Liver (tissue), 9 donors: ENCODE data around the gene CDCA4. TPM values are rescaled to one million over a fixed set of nuclear protein-coding genes. Genes with fewer than 3 reads are reported as not detected.

Source experiments
- DNase-seq: peaks from one replicate; pipeline ENCODE4 v3.0.0-alpha.2; 2017; ENCODE audit warnings: low spot score
- H3K27ac ChIP-seq, 2 donors: one replicate each; pipeline ENCODE4 v1.7.0; 2013; ENCODE audit warnings: inconsistent platforms in 2 of 2, low read length in 2 of 2, control low read depth in 1 of 2, low read depth in 1 of 2, mild to moderate bottlenecking in 1 of 2
- H3K27me3 ChIP-seq, 4 donors: one replicate each; pipeline versions ENCODE4 v1.6.1 to v1.7.0; 2013; ENCODE audit warnings: low read length in 3 of 4, inconsistent platforms in 1 of 4, mild to moderate bottlenecking in 1 of 4, moderate library complexity in 1 of 4; ENCODE audit not compliant: control insufficient read depth in 4 of 4, insufficient read depth in 4 of 4
- H3K36me3 ChIP-seq, 4 donors: one replicate each; pipeline versions ENCODE4 v1.6.1 to v1.7.0; 2013; ENCODE audit warnings: low read length in 3 of 4, mild to moderate bottlenecking in 3 of 4, low read depth in 1 of 4, moderate library complexity in 1 of 4; ENCODE audit not compliant: control insufficient read depth in 4 of 4, insufficient read depth in 3 of 4
- H3K4me1 ChIP-seq, 4 donors: one replicate each; pipeline versions ENCODE4 v1.6.1 to v1.7.0; 2013; ENCODE audit warnings: low read length in 3 of 4, mild to moderate bottlenecking in 3 of 4, moderate library complexity in 1 of 4; ENCODE audit not compliant: control insufficient read depth in 4 of 4, insufficient read depth in 4 of 4
- H3K4me3 ChIP-seq, 3 donors: one replicate each; pipeline versions ENCODE4 v1.6.1 to v1.7.0; 2013; ENCODE audit warnings: low read length in 3 of 3, control low read depth in 1 of 3, low read depth in 1 of 3, mild to moderate bottlenecking in 1 of 3
- H3K9ac ChIP-seq, 2 donors: one replicate each; pipeline ENCODE4 v1.7.0; 2013; ENCODE audit warnings: low read length in 2 of 2, mild to moderate bottlenecking in 2 of 2, moderate library complexity in 2 of 2, control low read depth in 1 of 2, low read depth in 1 of 2
- H3K9me3 ChIP-seq, 4 donors: one replicate each; pipeline versions ENCODE4 v1.6.1 to v1.7.0; 2013; ENCODE audit warnings: low read length in 3 of 4; ENCODE audit not compliant: control insufficient read depth in 4 of 4
- CTCF ChIP-seq: fragments of 150-350 bp; IDR thresholded peaks from 2 replicates; pipeline ENCODE4 v1.5.1; 2017; ENCODE audit warnings: improper control_type of control experiment, low read depth, low read length; ENCODE audit not compliant: missing input control
- EGR1 ChIP-seq, 2 donors: IDR thresholded peaks; 2 replicates each; pipeline ENCODE4 v1.6.1; 2016 to 2018; ENCODE audit warnings: antibody characterized with exemption in 2 of 2, low read depth in 2 of 2
- FOXA1 ChIP-seq: IDR thresholded peaks from 2 replicates; pipeline ENCODE4 v1.6.1; 2016; ENCODE audit warnings: antibody characterized with exemption
- FOXA2 ChIP-seq: IDR thresholded peaks from 2 replicates; pipeline ENCODE4 v1.6.1; 2016; ENCODE audit warnings: antibody characterized with exemption
- GABPA ChIP-seq, 2 donors: IDR thresholded peaks in 1 of 2; conservative IDR thresholded peaks in 1 of 2; 2 replicates each; pipeline ENCODE4 v1.6.1; 2016; ENCODE audit warnings: antibody characterized with exemption in 2 of 2, mild to moderate bottlenecking in 1 of 2, moderate library complexity in 1 of 2
- HNF4A ChIP-seq, 2 donors: conservative IDR thresholded peaks; 2 replicates each; pipeline ENCODE4 v1.6.1; 2016; ENCODE audit warnings: antibody characterized with exemption in 2 of 2, mild to moderate bottlenecking in 2 of 2
- HNF4G ChIP-seq: IDR thresholded peaks from 2 replicates; pipeline ENCODE4 v1.6.1; 2016; ENCODE audit warnings: antibody characterized with exemption
- JUND ChIP-seq, 2 donors: IDR thresholded peaks; 2 replicates each; pipeline ENCODE4 v1.6.1; 2016; ENCODE audit warnings: antibody characterized with exemption in 2 of 2
- NR2F2 ChIP-seq: IDR thresholded peaks from 2 replicates; pipeline ENCODE4 v1.6.1; 2016; ENCODE audit warnings: antibody characterized with exemption
- RAD21 ChIP-seq, 2 donors: IDR thresholded peaks; 2 replicates each; pipeline ENCODE4 v1.6.1; 2016; ENCODE audit warnings: antibody characterized with exemption in 2 of 2, mild to moderate bottlenecking in 2 of 2
- RXRA ChIP-seq, 2 donors: IDR thresholded peaks; 2 replicates each; pipeline ENCODE4 v1.6.1; 2017 to 2018; ENCODE audit warnings: antibody characterized with exemption in 2 of 2, mild to moderate bottlenecking in 1 of 2
- SP1 ChIP-seq: IDR thresholded peaks from 2 replicates; pipeline ENCODE4 v1.6.1; 2018; ENCODE audit warnings: antibody characterized with exemption, mild to moderate bottlenecking
- TAF1 ChIP-seq: conservative IDR thresholded peaks from 2 replicates; pipeline ENCODE4 v1.6.1; 2016; ENCODE audit warnings: antibody characterized with exemption, mild to moderate bottlenecking
- YY1 ChIP-seq: IDR thresholded peaks from 2 replicates; pipeline ENCODE4 v1.6.1; 2016; ENCODE audit warnings: antibody characterized with exemption, mild to moderate bottlenecking
- ZBTB33 ChIP-seq: IDR thresholded peaks from 2 replicates; pipeline ENCODE4 v1.6.1; 2016; ENCODE audit warnings: antibody characterized with exemption
- WGBS: extraction: QIAGEN DNeasy Blood & Tissue Kit; methylation state at CpG from one replicate; pipeline ENCODE4 v1.1.7; 2013; 5-methylcytosine and 5-hydroxymethylcytosine counted together
- polyA plus RNA-seq, 2 donors: library from polyadenylated mRNA; stranded (reverse) in 1 of 2; unstranded in 1 of 2; fragments of 200-250 nt in 1 of 2; fragments of >200 nt in 1 of 2; fragmentation: Nextera tagmentation in 1 of 2; extraction: Ambion mirVana in 1 of 2; gene quantifications; one replicate each; pipeline versions ENCODE4 v1.2.1 to v1.2.3, GENCODE V29; 2013 to 2015
- total RNA-seq, 2 donors: library from RNA; depleted of rRNA; stranded (reverse); fragments of >200 nt; gene quantifications; one replicate each; pipeline ENCODE4 v1.2.3, GENCODE V29; 2014
- TF ChIP-seq, protein P1 (sequence below): IDR thresholded peaks from 2 replicates; pipeline ENCODE4 v1.6.1; 2016; ENCODE audit warnings: antibody characterized with exemption
- TF ChIP-seq, protein P2 (sequence below): IDR thresholded peaks from 2 replicates; pipeline ENCODE4 v1.6.1; 2016; ENCODE audit warnings: antibody characterized with exemption, mild to moderate bottlenecking
- TF ChIP-seq, protein P3 (sequence below): IDR thresholded peaks from 2 replicates; pipeline ENCODE4 v1.6.1; 2016; ENCODE audit warnings: antibody characterized with exemption
- donor health status: healthy.
- donor health status: healthy.
- donor health status: healthy.
- donor health status: healthy.
- donor health status: healthy.

The CDCA4 gene
- total and polyA plus RNA-seq, 4 donors: 1.2 to 34.5 (median 2.7) TPM

GRCh38 chr14:105056303-105056831, 35.5 kb upstream of the CDCA4 start (continued):
- TF ChIP-seq CTCF: no peak

GRCh38 chr14:105055736-105056302, 34.9 kb upstream of the CDCA4 start:
- H3K9ac ChIP-seq: no peak overlapping the region
- H3K27ac ChIP-seq: no peak overlapping the region
- 68% methylated on average over 33 of the region's 33 CpGs for WGBS
- peaks cover 0 to 5% (median 1%) of the 10 kb centered on the region in 4 donors for H3K4me1 ChIP-seq
- DNase-seq: no peak
- no peaks in the 10 kb centered on the region for H3K9me3 ChIP-seq
- H3K36me3 ChIP-seq: no peaks in the 10 kb centered on the region
- H3K27me3 ChIP-seq: peaks cover 0 to 2% (median 0%) of the 10 kb centered on the region in 4 donors
- no peak overlapping the region for H3K4me3 ChIP-seq
- TF ChIP-seq YY1: no peak
- TF ChIP-seq, protein P1, sequence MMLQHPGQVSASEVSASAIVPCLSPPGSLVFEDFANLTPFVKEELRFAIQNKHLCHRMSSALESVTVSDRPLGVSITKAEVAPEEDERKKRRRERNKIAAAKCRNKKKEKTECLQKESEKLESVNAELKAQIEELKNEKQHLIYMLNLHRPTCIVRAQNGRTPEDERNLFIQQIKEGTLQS: no peak
- TF ChIP-seq FOXA1: no peak
- no peak for TF ChIP-seq TAF1
- TF ChIP-seq NR2F2: no peak
- TF ChIP-seq SP1: no peak
- TF ChIP-seq HNF4A (conservative IDR thresholded peaks at IDR 0.05): no peak
- TF ChIP-seq GABPA (IDR thresholded peaks at IDR 0.05 in 1 of 2, conservative IDR thresholded peaks at IDR 0.05 in 1 of 2): no peak
- no peak for TF ChIP-seq FOXA2
- no peak for TF ChIP-seq JUND (IDR thresholded peaks at IDR 0.05)
- TF ChIP-seq, protein P2, sequence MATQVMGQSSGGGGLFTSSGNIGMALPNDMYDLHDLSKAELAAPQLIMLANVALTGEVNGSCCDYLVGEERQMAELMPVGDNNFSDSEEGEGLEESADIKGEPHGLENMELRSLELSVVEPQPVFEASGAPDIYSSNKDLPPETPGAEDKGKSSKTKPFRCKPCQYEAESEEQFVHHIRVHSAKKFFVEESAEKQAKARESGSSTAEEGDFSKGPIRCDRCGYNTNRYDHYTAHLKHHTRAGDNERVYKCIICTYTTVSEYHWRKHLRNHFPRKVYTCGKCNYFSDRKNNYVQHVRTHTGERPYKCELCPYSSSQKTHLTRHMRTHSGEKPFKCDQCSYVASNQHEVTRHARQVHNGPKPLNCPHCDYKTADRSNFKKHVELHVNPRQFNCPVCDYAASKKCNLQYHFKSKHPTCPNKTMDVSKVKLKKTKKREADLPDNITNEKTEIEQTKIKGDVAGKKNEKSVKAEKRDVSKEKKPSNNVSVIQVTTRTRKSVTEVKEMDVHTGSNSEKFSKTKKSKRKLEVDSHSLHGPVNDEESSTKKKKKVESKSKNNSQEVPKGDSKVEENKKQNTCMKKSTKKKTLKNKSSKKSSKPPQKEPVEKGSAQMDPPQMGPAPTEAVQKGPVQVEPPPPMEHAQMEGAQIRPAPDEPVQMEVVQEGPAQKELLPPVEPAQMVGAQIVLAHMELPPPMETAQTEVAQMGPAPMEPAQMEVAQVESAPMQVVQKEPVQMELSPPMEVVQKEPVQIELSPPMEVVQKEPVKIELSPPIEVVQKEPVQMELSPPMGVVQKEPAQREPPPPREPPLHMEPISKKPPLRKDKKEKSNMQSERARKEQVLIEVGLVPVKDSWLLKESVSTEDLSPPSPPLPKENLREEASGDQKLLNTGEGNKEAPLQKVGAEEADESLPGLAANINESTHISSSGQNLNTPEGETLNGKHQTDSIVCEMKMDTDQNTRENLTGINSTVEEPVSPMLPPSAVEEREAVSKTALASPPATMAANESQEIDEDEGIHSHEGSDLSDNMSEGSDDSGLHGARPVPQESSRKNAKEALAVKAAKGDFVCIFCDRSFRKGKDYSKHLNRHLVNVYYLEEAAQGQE: no peak
- no peak for TF ChIP-seq RXRA (IDR thresholded peaks at IDR 0.05)
- TF ChIP-seq EGR1 (IDR thresholded peaks at IDR 0.05; ENCODE audit: low read depth in 2 of 2): no peak
- no peak for TF ChIP-seq ZBTB33
- TF ChIP-seq CTCF: no peak
- TF ChIP-seq RAD21 (IDR thresholded peaks at IDR 0.05): no peak
- no peak for TF ChIP-seq HNF4G
- TF ChIP-seq, protein P3, sequence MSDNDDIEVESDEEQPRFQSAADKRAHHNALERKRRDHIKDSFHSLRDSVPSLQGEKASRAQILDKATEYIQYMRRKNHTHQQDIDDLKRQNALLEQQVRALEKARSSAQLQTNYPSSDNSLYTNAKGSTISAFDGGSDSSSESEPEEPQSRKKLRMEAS: no peak
